WTC11 (cell line): ENCODE results near the gene SALL1. TPM values are rescaled to one million over a fixed set of nuclear protein-coding genes. Genes with fewer than 3 reads are reported as not detected.

Experiments used
- ATAC-seq: fragments of 200-7000 bp; cut with Tn5 transposase; 2 replicates; pipeline ENCODE4 v1.10.0; 2021; ENCODE audit warnings: mild to moderate bottlenecking, moderate library complexity
- CTCF ChIA-PET: fragments of 300-600 bp; sonication (Branson Sonifier 250); formaldehyde crosslinking; loops from one replicate; lab custom pipeline; 2021; ENCODE audit warnings: antibody characterized with exemption; lab: Charles Lee
- POLR2A ChIA-PET: fragments of 350-600 bp; sonication (Branson Sonifier 250); formaldehyde crosslinking; loops from one replicate; lab custom pipeline; 2021; ENCODE audit warnings: antibody characterized with exemption; lab: Charles Lee
- DNase-seq: peaks from one replicate; pipeline ENCODE4 v3.0.0; 2021; ENCODE audit warnings: low spot score
- H3K27ac Mint-ChIP-seq: 2 replicates; pipeline ENCODE4 v1.8.0; 2021; ENCODE audit warnings: mixed read lengths
- H3K27me3 Mint-ChIP-seq: 2 replicates; pipeline ENCODE4 v1.8.0; 2021; ENCODE audit warnings: low read depth, mild to moderate bottlenecking, moderate library complexity, mixed read lengths
- H3K36me3 Mint-ChIP-seq: 2 replicates; pipeline ENCODE4 v1.8.0; 2021; ENCODE audit warnings: mixed read lengths
- H3K4me1 Mint-ChIP-seq: 2 replicates; pipeline ENCODE4 v1.8.0; 2022; ENCODE audit warnings: mixed read lengths
- H3K4me3 Mint-ChIP-seq: 2 replicates; pipeline ENCODE4 v1.8.0; 2021; ENCODE audit warnings: mild to moderate bottlenecking, moderate library complexity, mixed read lengths
- H3K9me3 Mint-ChIP-seq: 2 replicates; pipeline ENCODE4 v1.8.0; 2021; ENCODE audit warnings: mixed read lengths
- ATF1 ChIP-seq: sonication (generic); formaldehyde crosslinking; IDR thresholded peaks from 2 replicates; pipeline ENCODE4 v1.8.1; 2023; ENCODE audit warnings: mild to moderate bottlenecking, moderate library complexity, missing genetic modification reagents
- CBFB ChIP-seq: sonication (generic); formaldehyde crosslinking; IDR thresholded peaks from 2 replicates; pipeline ENCODE4 v1.8.1; 2022; ENCODE audit warnings: mild to moderate bottlenecking, low read depth, missing genetic modification reagents
- ETV6 ChIP-seq: sonication (generic); formaldehyde crosslinking; IDR thresholded peaks from 2 replicates; pipeline ENCODE4 v1.8.1; 2022; ENCODE audit warnings: mild to moderate bottlenecking, missing genetic modification reagents
- FOXJ3 ChIP-seq: sonication (generic); formaldehyde crosslinking; IDR thresholded peaks from 2 replicates; pipeline ENCODE4 v1.9.0; 2021; ENCODE audit warnings: missing genetic modification reagents, mild to moderate bottlenecking, borderline replicate concordance
- IRF2 ChIP-seq: sonication (generic); formaldehyde crosslinking; IDR thresholded peaks from 2 replicates; pipeline ENCODE4 v1.8.0; 2022; ENCODE audit warnings: low read depth, missing genetic modification reagents, borderline replicate concordance
- NR1H2 ChIP-seq: sonication (generic); formaldehyde crosslinking; IDR thresholded peaks from 2 replicates; pipeline ENCODE4 v1.9.0; 2021; ENCODE audit warnings: mild to moderate bottlenecking, moderate library complexity, missing genetic modification reagents
- RORB ChIP-seq: fragments of 250-450 bp; sonication (Bioruptor Pico); IDR thresholded peaks from 2 replicates; pipeline ENCODE4 v1.9.0; 2021; ENCODE audit warnings: mild to moderate bottlenecking
- SOX15 ChIP-seq: fragments of 250-450 bp; sonication (Bioruptor Pico); IDR thresholded peaks from 2 replicates; pipeline ENCODE4 v1.9.0; 2021; ENCODE audit warnings: mild to moderate bottlenecking
- ZBTB21 ChIP-seq: sonication (generic); formaldehyde crosslinking; IDR thresholded peaks from 2 replicates; pipeline ENCODE4 v1.8.1; 2023; ENCODE audit warnings: mild to moderate bottlenecking, missing genetic modification reagents, borderline replicate concordance
- ZNF423 ChIP-seq: fragments of 250-450 bp; sonication (Bioruptor Pico); IDR thresholded peaks from 2 replicates; pipeline ENCODE4 v2.1.2; 2022; ENCODE audit warnings: mild to moderate bottlenecking, moderate library complexity
- ZNF512 ChIP-seq: sonication (generic); formaldehyde crosslinking; IDR thresholded peaks from 2 replicates; pipeline ENCODE4 v1.8.1; 2022; ENCODE audit warnings: missing genetic modification reagents, borderline replicate concordance
- ZNF671 ChIP-seq: fragments of 250-450 bp; sonication (Bioruptor Pico); IDR thresholded peaks from 2 replicates; pipeline ENCODE4 v1.8.0; 2021; ENCODE audit warnings: mild to moderate bottlenecking
- total RNA-seq: library from RNA; stranded (reverse); gene quantifications from 3 replicates; pipeline ENCODE4 v1.2.3, GENCODE V29; 2021
- TF ChIP-seq, protein P1 (sequence below): sonication (generic); formaldehyde crosslinking; IDR thresholded peaks from 2 replicates; pipeline ENCODE4 v1.8.1; 2022; ENCODE audit warnings: low read depth, missing genetic modification reagents, borderline replicate concordance
- TF ChIP-seq, protein P2 (sequence below): fragments of 250-450 bp; sonication (Bioruptor Pico); IDR thresholded peaks from 2 replicates; pipeline ENCODE4 v1.9.0; 2021; ENCODE audit warnings: moderate library complexity, mild to moderate bottlenecking, inconsistent platforms, borderline replicate concordance
- TF ChIP-seq, protein P3 (sequence below): sonication (generic); formaldehyde crosslinking; IDR thresholded peaks from 2 replicates; pipeline ENCODE4 v1.8.1; 2022; ENCODE audit warnings: mild to moderate bottlenecking, missing genetic modification reagents, moderate library complexity, borderline replicate concordance
- TF ChIP-seq, protein P4 (sequence below): sonication (generic); formaldehyde crosslinking; IDR thresholded peaks from 2 replicates; pipeline ENCODE4 v1.8.0; 2022; ENCODE audit warnings: mild to moderate bottlenecking, missing genetic modification reagents

Gene SALL1
- total RNA-seq, 1 experiment from 2014 or later, result 63.9 TPM

DNA sequence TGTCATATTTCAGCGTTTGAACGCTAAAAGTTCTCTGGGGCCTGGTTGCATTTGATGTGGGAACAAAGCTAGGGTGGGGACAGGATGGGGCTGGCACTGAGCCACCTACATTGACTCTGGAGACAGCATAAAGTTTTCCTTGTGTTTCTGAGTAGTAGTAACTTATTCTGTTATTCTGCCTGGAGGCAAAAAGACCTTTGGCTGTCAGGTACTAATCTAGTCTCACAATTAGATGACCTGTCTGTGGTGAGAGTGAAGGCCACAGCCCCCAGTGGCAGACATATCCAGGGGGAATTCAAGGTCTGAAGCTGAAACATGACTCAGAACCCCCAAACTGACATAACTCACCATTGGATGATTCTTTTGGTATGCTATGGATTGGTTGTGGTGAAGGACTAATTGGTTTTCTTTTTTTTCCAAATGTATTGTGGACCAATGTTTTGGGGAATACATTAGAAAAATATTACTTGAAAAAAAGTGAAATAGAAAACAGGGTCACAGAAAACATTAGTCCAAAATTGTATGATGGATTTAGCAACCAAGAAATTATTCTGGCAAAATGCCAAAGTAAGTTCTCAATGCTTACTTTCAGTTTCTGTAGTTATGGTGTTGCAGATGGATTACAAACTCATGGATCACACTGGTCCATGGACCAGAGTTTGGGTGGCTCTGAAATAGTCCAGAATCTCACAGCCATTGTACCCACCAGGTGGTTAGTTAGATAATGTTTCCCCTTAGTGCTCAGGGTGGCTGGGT, 10.5 kb upstream of the SALL1 start:
- DNase-seq (no peak), ATAC-seq (no peak)
- CTCF ChIA-PET, result no interaction called here
- Mint-ChIP-seq H3K4me1 (peaks cover 44% of the 10 kb centered on the region), H3K36me3 (no peaks in the 10 kb centered on the region), H3K4me3 (no peak overlapping the region), H3K27ac (no peak overlapping the region), H3K9me3 (peaks cover 6% of the 10 kb centered on the region; the same call in 1 of the 2 replicates), H3K27me3 (peaks cover 16% of the 10 kb centered on the region)
- POLR2A ChIA-PET, result no interaction called here
- TF ChIP-seq FOXJ3 (CRISPR knock-in tag), result no peak
- no peak for TF ChIP-seq ATF1 (CRISPR knock-in tag)

DNA sequence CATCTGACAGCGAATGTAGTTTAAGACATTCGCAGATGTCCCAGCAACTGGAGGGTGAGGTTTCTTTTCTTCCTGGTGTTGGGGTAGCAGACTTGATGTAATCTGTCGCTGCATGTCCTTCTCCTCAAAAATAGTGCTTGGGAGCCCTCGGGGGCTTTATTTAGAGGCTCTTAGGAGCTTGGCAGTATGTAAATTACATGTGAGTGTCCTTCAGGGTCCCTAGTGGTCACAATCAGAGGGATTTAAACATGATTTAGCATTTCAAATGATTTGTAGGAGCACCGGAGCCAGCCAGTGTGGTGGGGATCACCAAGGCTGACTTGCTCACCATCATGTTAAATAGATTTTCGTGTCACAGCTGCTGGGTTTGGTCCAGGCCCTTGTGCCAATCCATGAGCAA, 8.8 kb upstream of the SALL1 start:
- no peak for DNase-seq
- ChIA-PET CTCF (no interaction called here), POLR2A (no interaction called here)
- no peaks in the 10 kb centered on the region for H3K36me3 Mint-ChIP-seq
- H3K4me1 Mint-ChIP-seq, result peaks cover 42% of the 10 kb centered on the region
- peaks cover 6% of the 10 kb centered on the region; the same call in 1 of the 2 replicates for H3K9me3 Mint-ChIP-seq
- no peak for TF ChIP-seq ETV6
- peaks cover 23% of the 10 kb centered on the region for H3K27me3 Mint-ChIP-seq
- no peak; the same call in 1 of the 2 replicates for ATAC-seq
- no peak overlapping the region for H3K4me3 Mint-ChIP-seq
- H3K27ac Mint-ChIP-seq, result no peak overlapping the region

- Mint-ChIP-seq H3K27me3 (peaks cover 23% of the 10 kb centered on the region), H3K4me1 (peaks cover 43% of the 10 kb centered on the region), H3K4me3 (no peak overlapping the region), H3K9me3 (peaks cover 6% of the 10 kb centered on the region; the same call in 1 of the 2 replicates), H3K36me3 (no peaks in the 10 kb centered on the region), H3K27ac (no peak overlapping the region)
- DNase-seq (no peak), ATAC-seq (no peak)
- TF ChIP-seq ZNF671 (CRISPR knock-in tag) (no peak), NR1H2 (CRISPR knock-in tag) (no peak), ZNF512 (CRISPR knock-in tag) (no peak), FOXJ3 (CRISPR knock-in tag) (no peak), RORB (CRISPR knock-in tag) (no peak), IRF2 (no peak), CBFB (no peak), ATF1 (CRISPR knock-in tag) (no peak), SOX15 (CRISPR knock-in tag) (no peak), ZNF423 (CRISPR knock-in tag) (no peak), ZBTB21 (CRISPR knock-in tag) (no peak)
- TF ChIP-seq, protein P1, sequence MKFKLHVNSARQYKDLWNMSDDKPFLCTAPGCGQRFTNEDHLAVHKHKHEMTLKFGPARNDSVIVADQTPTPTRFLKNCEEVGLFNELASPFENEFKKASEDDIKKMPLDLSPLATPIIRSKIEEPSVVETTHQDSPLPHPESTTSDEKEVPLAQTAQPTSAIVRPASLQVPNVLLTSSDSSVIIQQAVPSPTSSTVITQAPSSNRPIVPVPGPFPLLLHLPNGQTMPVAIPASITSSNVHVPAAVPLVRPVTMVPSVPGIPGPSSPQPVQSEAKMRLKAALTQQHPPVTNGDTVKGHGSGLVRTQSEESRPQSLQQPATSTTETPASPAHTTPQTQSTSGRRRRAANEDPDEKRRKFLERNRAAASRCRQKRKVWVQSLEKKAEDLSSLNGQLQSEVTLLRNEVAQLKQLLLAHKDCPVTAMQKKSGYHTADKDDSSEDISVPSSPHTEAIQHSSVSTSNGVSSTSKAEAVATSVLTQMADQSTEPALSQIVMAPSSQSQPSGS (CRISPR knock-in tag), result no peak
- TF ChIP-seq, protein P2, sequence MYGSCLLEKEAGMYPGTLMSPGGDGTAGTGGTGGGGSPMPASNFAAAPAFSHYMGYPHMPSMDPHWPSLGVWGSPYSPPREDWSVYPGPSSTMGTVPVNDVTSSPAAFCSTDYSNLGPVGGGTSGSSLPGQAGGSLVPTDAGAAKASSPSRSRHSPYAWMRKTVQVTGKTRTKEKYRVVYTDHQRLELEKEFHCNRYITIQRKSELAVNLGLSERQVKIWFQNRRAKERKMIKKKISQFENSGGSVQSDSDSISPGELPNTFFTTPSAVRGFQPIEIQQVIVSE (CRISPR knock-in tag), result no peak
- TF ChIP-seq, protein P3, sequence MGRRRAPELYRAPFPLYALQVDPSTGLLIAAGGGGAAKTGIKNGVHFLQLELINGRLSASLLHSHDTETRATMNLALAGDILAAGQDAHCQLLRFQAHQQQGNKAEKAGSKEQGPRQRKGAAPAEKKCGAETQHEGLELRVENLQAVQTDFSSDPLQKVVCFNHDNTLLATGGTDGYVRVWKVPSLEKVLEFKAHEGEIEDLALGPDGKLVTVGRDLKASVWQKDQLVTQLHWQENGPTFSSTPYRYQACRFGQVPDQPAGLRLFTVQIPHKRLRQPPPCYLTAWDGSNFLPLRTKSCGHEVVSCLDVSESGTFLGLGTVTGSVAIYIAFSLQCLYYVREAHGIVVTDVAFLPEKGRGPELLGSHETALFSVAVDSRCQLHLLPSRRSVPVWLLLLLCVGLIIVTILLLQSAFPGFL (CRISPR knock-in tag), result no peak
- TF ChIP-seq, protein P4, sequence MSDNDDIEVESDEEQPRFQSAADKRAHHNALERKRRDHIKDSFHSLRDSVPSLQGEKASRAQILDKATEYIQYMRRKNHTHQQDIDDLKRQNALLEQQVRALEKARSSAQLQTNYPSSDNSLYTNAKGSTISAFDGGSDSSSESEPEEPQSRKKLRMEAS, result no peak
- CTCF ChIA-PET, result no interaction called here
- POLR2A ChIA-PET, result no interaction called here
Measured at GRCh38 chr16:51159296-51159695, 8.2 kb upstream of the SALL1 start.
